Loucy (cell line): ENCODE measurements around the gene TLCD5.

Source experiments
- EZH2phosphoT487 ChIP-seq: fragments of 200-600 bp; IDR thresholded peaks from 2 replicates; pipeline ENCODE4 v1.6.1; 2018; ENCODE audit warnings: antibody characterized with exemption, mild to moderate bottlenecking, moderate library complexity, borderline replicate concordance
- TF ChIP-seq, protein P1 (sequence below): fragments of 200-600 bp; sonication (generic); conservative IDR thresholded peaks from 2 replicates; pipeline ENCODE4 v1.5.1; 2014; ENCODE audit warnings: mild to moderate bottlenecking, antibody characterized with exemption, low read length

- TF ChIP-seq, protein P1, sequence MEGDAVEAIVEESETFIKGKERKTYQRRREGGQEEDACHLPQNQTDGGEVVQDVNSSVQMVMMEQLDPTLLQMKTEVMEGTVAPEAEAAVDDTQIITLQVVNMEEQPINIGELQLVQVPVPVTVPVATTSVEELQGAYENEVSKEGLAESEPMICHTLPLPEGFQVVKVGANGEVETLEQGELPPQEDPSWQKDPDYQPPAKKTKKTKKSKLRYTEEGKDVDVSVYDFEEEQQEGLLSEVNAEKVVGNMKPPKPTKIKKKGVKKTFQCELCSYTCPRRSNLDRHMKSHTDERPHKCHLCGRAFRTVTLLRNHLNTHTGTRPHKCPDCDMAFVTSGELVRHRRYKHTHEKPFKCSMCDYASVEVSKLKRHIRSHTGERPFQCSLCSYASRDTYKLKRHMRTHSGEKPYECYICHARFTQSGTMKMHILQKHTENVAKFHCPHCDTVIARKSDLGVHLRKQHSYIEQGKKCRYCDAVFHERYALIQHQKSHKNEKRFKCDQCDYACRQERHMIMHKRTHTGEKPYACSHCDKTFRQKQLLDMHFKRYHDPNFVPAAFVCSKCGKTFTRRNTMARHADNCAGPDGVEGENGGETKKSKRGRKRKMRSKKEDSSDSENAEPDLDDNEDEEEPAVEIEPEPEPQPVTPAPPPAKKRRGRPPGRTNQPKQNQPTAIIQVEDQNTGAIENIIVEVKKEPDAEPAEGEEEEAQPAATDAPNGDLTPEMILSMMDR = no peak
- TF ChIP-seq EZH2phosphoT487 = no peak
These were observed 2.2 kb downstream of the TLCD5 start for GRCh38 chr11:120327311-120327710.
